Astrocyte (in vitro differentiated cells and primary cell): ENCODE data around the gene ARL4C. TPM values are rescaled to one million over a fixed set of nuclear protein-coding genes. Genes with fewer than 3 reads are reported as not detected.
A peak's percentile ranks its signal among the peaks of the same experiment; 100 is the strongest.

Experiments used
- DNase-seq: peaks from one replicate; pipeline ENCODE4 v3.0.0-alpha.2; 2010; ENCODE audit warnings: low read depth
- FAIRE-seq: peaks from 2 replicates; lab custom pipeline; 2011; peaks lifted over from hg19 to GRCh38; lab: Jason Lieb, UNC
- H2AFZ ChIP-seq: 2 replicates; pipeline ENCODE4 v1.6.0; 2012; ENCODE audit warnings: low read depth, low read length, inconsistent platforms
- H3K27ac ChIP-seq: 2 replicates; pipeline ENCODE4 v1.5.1; 2011; ENCODE audit warnings: low read depth, low read length, inconsistent platforms
- H3K27me3 ChIP-seq: 2 replicates; pipeline ENCODE4 v1.6.0; 2011; ENCODE audit warnings: low read length, inconsistent platforms; ENCODE audit not compliant: insufficient read depth
- H3K36me3 ChIP-seq: 2 replicates; pipeline ENCODE4 v1.5.1; 2011; ENCODE audit warnings: low read length, inconsistent platforms; ENCODE audit not compliant: insufficient read depth
- H3K4me1 ChIP-seq: 2 replicates; pipeline ENCODE4 v1.5.1; 2011; ENCODE audit warnings: low read length, inconsistent platforms; ENCODE audit not compliant: insufficient read depth
- H3K4me2 ChIP-seq: 2 replicates; pipeline ENCODE4 v1.6.0; 2012; ENCODE audit warnings: low read length, inconsistent platforms
- H3K4me3 ChIP-seq: 2 replicates; pipeline ENCODE4 v1.5.1; 2011; ENCODE audit warnings: low read depth, mild to moderate bottlenecking, low read length, inconsistent platforms; ENCODE audit not compliant: insufficient read depth
- H3K79me2 ChIP-seq: 2 replicates; pipeline ENCODE4 v1.6.0; 2012; ENCODE audit warnings: mild to moderate bottlenecking, low read length, inconsistent platforms; ENCODE audit not compliant: insufficient read depth
- H3K9ac ChIP-seq: 2 replicates; pipeline ENCODE4 v1.6.0; 2012; ENCODE audit warnings: mild to moderate bottlenecking, low read length, inconsistent platforms
- H3K9me3 ChIP-seq: 2 replicates; pipeline ENCODE4 v1.5.1; 2012; ENCODE audit warnings: low read depth, mild to moderate bottlenecking, low read length, inconsistent platforms; ENCODE audit not compliant: insufficient read depth
- H4K20me1 ChIP-seq: 2 replicates; pipeline ENCODE4 v1.6.0; 2012; ENCODE audit warnings: low read length, inconsistent platforms; ENCODE audit not compliant: insufficient read depth
- H3K27ac Mint-ChIP-seq: one replicate; pipeline ENCODE4 v1.8.0; 2021; ENCODE audit warnings: mild to moderate bottlenecking, mixed read lengths; ENCODE audit not compliant: unreplicated experiment
- H3K27me3 Mint-ChIP-seq: one replicate; pipeline ENCODE4 v1.8.0; 2021; ENCODE audit warnings: low read depth, mixed read lengths; ENCODE audit not compliant: unreplicated experiment
- H3K36me3 Mint-ChIP-seq: one replicate; pipeline ENCODE4 v1.8.0; 2021; ENCODE audit warnings: low read depth, mixed read lengths; ENCODE audit not compliant: unreplicated experiment
- H3K4me1 Mint-ChIP-seq: one replicate; pipeline ENCODE4 v1.8.0; 2021; ENCODE audit warnings: low read depth, mixed read lengths; ENCODE audit not compliant: unreplicated experiment
- H3K4me3 Mint-ChIP-seq: one replicate; pipeline ENCODE4 v1.8.0; 2021; ENCODE audit warnings: mild to moderate bottlenecking, moderate library complexity, mixed read lengths; ENCODE audit not compliant: unreplicated experiment
- H3K9me3 Mint-ChIP-seq: one replicate; pipeline ENCODE4 v1.8.0; 2021; ENCODE audit warnings: mild to moderate bottlenecking, mixed read lengths; ENCODE audit not compliant: unreplicated experiment
- CTCF ChIP-seq: IDR thresholded peaks from 2 replicates; pipeline ENCODE4 v1.5.1; 2011; ENCODE audit warnings: low read depth, mild to moderate bottlenecking, inconsistent platforms, low read length, moderate library complexity; ENCODE audit not compliant: insufficient read depth
- EZH2 ChIP-seq: IDR thresholded peaks from 2 replicates; pipeline ENCODE4 v1.6.1; 2012; ENCODE audit warnings: mild to moderate bottlenecking, low read length, inconsistent platforms; ENCODE audit not compliant: insufficient read depth
- total RNA-seq: library from RNA; stranded (reverse); gene quantifications from 2 replicates; pipeline ENCODE4 v1.2.1, GENCODE V29; 2021

The ARL4C gene
- total RNA-seq, 1 donor from 2014 or later: 70.7 TPM

- H3K79me2 ChIP-seq: no peaks in the 10 kb centered on the region
- H3K9me3 ChIP-seq: no peaks in the 10 kb centered on the region
- peak overlapping the region; percentile 20 for H3K9ac ChIP-seq
- no peaks in the 10 kb centered on the region for H3K9me3 Mint-ChIP-seq
- peak overlapping the region; percentile 28 for H2AFZ ChIP-seq
- H3K4me2 ChIP-seq: peak overlapping the region; percentile 61
- no peaks in the 10 kb centered on the region for H4K20me1 ChIP-seq
- H3K4me1 ChIP-seq: peaks cover 5% of the 10 kb centered on the region
- peaks cover 4% of the 10 kb centered on the region for H3K4me1 Mint-ChIP-seq
- no peak for TF ChIP-seq EZH2
- TF ChIP-seq CTCF: no peak
- H3K4me3 Mint-ChIP-seq: no peak overlapping the region
- H3K27me3 Mint-ChIP-seq: peaks cover 2% of the 10 kb centered on the region
- no peak overlapping the region for H3K27ac Mint-ChIP-seq
- DNase-seq (peak; percentile 82), FAIRE-seq (peak; percentile 17)
- no peaks in the 10 kb centered on the region for H3K36me3 Mint-ChIP-seq
- H3K36me3 ChIP-seq: no peaks in the 10 kb centered on the region
- H3K4me3 ChIP-seq: peak overlapping the region; percentile 4
- no peaks in the 10 kb centered on the region for H3K27me3 ChIP-seq
- no peak overlapping the region for H3K27ac ChIP-seq
Measured at GRCh38 chr2:234512884-234513669, 16.2 kb upstream of the ARL4C start.

GRCh38 chr2:234502919-234503285 lies 6.0 kb upstream of the ARL4C start:
- H2AFZ ChIP-seq: no peak overlapping the region
- no peak overlapping the region for H3K9ac ChIP-seq
- no peaks in the 10 kb centered on the region for H4K20me1 ChIP-seq
- FAIRE-seq (peak; percentile 52), DNase-seq (no peak)
- H3K4me2 ChIP-seq: peak overlapping the region; percentile 68
- Mint-ChIP-seq H3K27me3 (no peaks in the 10 kb centered on the region), H3K9me3 (no peaks in the 10 kb centered on the region), H3K27ac (no peak overlapping the region), H3K4me1 (peaks cover 12% of the 10 kb centered on the region), H3K36me3 (no peaks in the 10 kb centered on the region), H3K4me3 (no peak overlapping the region)
- peak overlapping the region; percentile 8 for H3K4me3 ChIP-seq
- H3K9me3 ChIP-seq: no peaks in the 10 kb centered on the region
- H3K27ac ChIP-seq: peak overlapping the region; percentile 34
- TF ChIP-seq CTCF: no peak
- TF ChIP-seq EZH2: no peak
- H3K27me3 ChIP-seq: no peaks in the 10 kb centered on the region
- H3K4me1 ChIP-seq: peaks cover 12% of the 10 kb centered on the region
- H3K36me3 ChIP-seq: no peaks in the 10 kb centered on the region
- no peaks in the 10 kb centered on the region for H3K79me2 ChIP-seq

GRCh38 chr2:234502285-234502918 lies 5.5 kb upstream of the ARL4C start:
- Histone ChIP-seq H3K27me3 (no peaks in the 10 kb centered on the region), H3K9ac (no peak overlapping the region), H4K20me1 (no peaks in the 10 kb centered on the region), H3K4me3 (peak overlapping the region; percentile 8), H3K4me2 (peak overlapping the region; percentile 68), H3K36me3 (no peaks in the 10 kb centered on the region), H3K79me2 (no peaks in the 10 kb centered on the region), H3K27ac (peak overlapping the region; percentile 34), H2AFZ (no peak overlapping the region), H3K4me1 (peaks cover 12% of the 10 kb centered on the region), H3K9me3 (no peaks in the 10 kb centered on the region)
- TF ChIP-seq CTCF (no peak), EZH2 (no peak)
- H3K4me3 Mint-ChIP-seq: no peak overlapping the region
- FAIRE-seq: peak; percentile 64
- H3K9me3 Mint-ChIP-seq: no peaks in the 10 kb centered on the region
- peak; percentile 94 for DNase-seq
- no peaks in the 10 kb centered on the region for H3K27me3 Mint-ChIP-seq
- peaks cover 12% of the 10 kb centered on the region for H3K4me1 Mint-ChIP-seq
- peak overlapping the region; percentile 36 for H3K27ac Mint-ChIP-seq
- no peaks in the 10 kb centered on the region for H3K36me3 Mint-ChIP-seq
